Large intestine (tissue), 1 donor: ENCODE results near the gene OR7A5. TPM values are rescaled to one million over a fixed set of nuclear protein-coding genes. Genes with fewer than 3 reads are reported as not detected.

ENCODE experiments used
- polyA plus RNA-seq: library from polyadenylated mRNA; unstranded; fragments of 120-200 nt; gene quantifications from one replicate; pipeline ENCODE4 v1.2.1, GENCODE V29; 2013

The OR7A5 gene
- polyA plus RNA-seq, 1 donor = not detected

Other genes with a start within 250 kb of the OR7A5 start
- gene ADGRE3, start 160.3 kb downstream of the OR7A5 start, polyA plus RNA-seq = 0.79 TPM
- gene ZNF333, start 145.1 kb downstream of the OR7A5 start, polyA plus RNA-seq = 14.1 TPM
- 1.2 TPM for gene ADGRE2, start 56.6 kb downstream of the OR7A5 start, polyA plus RNA-seq
- 0.03 TPM for gene OR7C1, start within 50 bp of the OR7A5 start, polyA plus RNA-seq
- not detected for gene OR7A10, start 13.7 kb upstream of the OR7A5 start, polyA plus RNA-seq
- gene OR7A17, start 50.9 kb upstream of the OR7A5 start, polyA plus RNA-seq = not detected
- gene OR7C2, start 106.3 kb upstream of the OR7A5 start, polyA plus RNA-seq = not detected
- 0.31 TPM for gene SLC1A6, start 144.7 kb upstream of the OR7A5 start, polyA plus RNA-seq
- gene CASP14, start 214.3 kb upstream of the OR7A5 start, polyA plus RNA-seq = not detected
- gene OR1I1, start 247.0 kb upstream of the OR7A5 start, polyA plus RNA-seq = not detected